ENCODE results near the gene PPP2R1A. TPM values are rescaled to one million over a fixed set of nuclear protein-coding genes. Genes with fewer than 3 reads are reported as not detected.
A peak's percentile ranks its signal among the peaks of the same experiment; 100 is the strongest.

The PPP2R1A gene
- polyA plus RNA-seq, 1 experiment, result 269 TPM

DNA sequence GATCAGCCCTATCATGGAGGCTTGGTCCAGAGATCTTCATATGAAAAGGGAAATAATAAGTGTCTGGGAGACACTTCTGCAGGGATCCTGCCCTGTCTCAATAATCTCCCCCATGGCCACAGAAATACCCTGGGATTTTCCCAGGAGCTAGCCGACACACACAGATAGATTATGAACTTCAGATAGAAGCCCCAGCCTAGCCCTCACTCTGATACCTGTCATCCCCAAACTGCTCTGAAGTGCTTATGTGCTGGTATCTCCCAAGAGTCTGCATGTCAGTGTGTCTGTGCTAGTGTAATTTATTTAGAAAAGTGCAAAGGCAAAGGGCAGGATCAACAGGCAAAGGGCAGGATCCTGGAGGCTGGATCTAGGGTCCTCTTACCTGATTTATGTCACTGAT, 40.8 kb downstream of the PPP2R1A start:
- ChIA-PET POLR2A (no interaction called here), CTCF (interaction anchor here (1.5 kb wide), 1 partner anchor 33 kb away, joined by 3 read pairs; no protein-coding TSS in a partner anchor)

DNA sequence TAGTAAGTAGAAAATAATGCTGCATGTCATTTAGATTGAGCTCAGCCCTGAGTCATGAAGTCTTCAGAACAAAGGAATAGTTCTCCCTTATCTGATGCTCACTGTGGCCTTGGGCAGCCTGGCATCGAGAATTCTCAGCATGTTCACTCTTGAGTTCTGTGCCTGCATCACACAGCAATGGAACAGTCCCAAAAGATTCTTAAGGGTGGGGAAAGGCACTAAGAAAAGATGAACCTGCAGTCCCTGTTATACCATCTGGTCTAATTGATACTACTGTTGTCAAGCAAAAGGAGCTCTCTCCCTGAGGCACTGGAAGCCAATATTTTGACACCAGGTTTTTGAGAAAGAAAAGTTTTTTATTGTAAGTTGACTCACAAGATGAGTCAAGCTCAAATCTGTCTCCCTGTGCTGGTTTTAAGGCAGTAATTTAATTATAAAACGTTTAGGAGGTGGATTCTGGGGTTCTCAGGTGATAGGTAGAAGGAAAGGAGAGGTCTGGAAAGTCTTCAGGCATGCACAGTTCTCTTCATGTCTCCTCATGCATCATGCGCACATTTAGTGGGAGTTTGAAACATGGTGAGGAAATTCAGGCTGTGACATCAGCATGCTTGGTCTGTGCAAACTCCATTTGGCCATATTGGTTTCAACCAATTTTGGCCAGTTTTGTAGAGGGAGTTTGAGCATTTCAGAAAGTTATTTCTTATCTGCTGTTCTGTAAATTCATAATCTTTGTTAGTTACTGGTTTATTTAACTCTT, 41.5 kb downstream of the PPP2R1A start:
- Histone ChIP-seq H3K27me3 (ENCODE audit: control insufficient read depth, insufficient read depth, low read length) (no peaks in the 10 kb centered on the region), H3K36me3 (ENCODE audit: control insufficient read depth, insufficient read depth, low read length) (peaks cover 14% of the 10 kb centered on the region), H3K4me3 (ENCODE audit: low read depth, low read length) (no peak overlapping the region)
- TF ChIP-seq, protein P1, sequence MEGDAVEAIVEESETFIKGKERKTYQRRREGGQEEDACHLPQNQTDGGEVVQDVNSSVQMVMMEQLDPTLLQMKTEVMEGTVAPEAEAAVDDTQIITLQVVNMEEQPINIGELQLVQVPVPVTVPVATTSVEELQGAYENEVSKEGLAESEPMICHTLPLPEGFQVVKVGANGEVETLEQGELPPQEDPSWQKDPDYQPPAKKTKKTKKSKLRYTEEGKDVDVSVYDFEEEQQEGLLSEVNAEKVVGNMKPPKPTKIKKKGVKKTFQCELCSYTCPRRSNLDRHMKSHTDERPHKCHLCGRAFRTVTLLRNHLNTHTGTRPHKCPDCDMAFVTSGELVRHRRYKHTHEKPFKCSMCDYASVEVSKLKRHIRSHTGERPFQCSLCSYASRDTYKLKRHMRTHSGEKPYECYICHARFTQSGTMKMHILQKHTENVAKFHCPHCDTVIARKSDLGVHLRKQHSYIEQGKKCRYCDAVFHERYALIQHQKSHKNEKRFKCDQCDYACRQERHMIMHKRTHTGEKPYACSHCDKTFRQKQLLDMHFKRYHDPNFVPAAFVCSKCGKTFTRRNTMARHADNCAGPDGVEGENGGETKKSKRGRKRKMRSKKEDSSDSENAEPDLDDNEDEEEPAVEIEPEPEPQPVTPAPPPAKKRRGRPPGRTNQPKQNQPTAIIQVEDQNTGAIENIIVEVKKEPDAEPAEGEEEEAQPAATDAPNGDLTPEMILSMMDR (IDR thresholded peaks at IDR 0.05; ENCODE audit: insufficient read depth, low read depth, low read length), result no peak
- CTCF ChIA-PET, result interaction anchor here (1.5 kb wide), 1 partner anchor 34 kb away, joined by 3 read pairs; no protein-coding TSS in a partner anchor
- no peak for DNase-seq (ENCODE audit: low read depth)
- POLR2A ChIA-PET, result no interaction called here

More for the DNA sequence above, 40.8 kb downstream of the PPP2R1A start:
- Histone ChIP-seq H3K4me3 (ENCODE audit: low read depth, low read length) (no peak overlapping the region), H3K27me3 (ENCODE audit: control insufficient read depth, insufficient read depth, low read length) (no peaks in the 10 kb centered on the region), H3K36me3 (ENCODE audit: control insufficient read depth, insufficient read depth, low read length) (peaks cover 18% of the 10 kb centered on the region)
- no peak for DNase-seq (ENCODE audit: low read depth)
- TF ChIP-seq, protein P1 (IDR thresholded peaks at IDR 0.05; ENCODE audit: insufficient read depth, low read depth, low read length), result no peak

DNA sequence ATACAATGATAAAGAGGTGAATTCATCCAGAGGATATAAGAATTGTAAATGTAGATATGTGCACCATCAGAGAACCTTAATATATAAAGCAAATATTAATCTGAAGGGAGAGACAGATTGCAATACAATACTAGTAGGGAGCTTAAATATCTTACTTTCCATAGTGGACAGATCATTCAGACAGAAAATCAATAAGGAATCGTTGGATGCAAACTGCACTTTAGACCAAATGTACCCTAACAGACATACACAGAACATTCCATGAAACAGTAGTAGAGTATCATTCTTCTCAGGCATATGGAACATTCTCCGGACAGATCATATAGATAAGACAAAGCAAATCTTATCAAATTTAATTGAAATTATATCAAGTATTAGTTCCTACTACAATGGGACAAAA, 44.6 kb downstream of the PPP2R1A start:
- POLR2A ChIA-PET, result no interaction called here
- TF ChIP-seq, protein P1 (IDR thresholded peaks at IDR 0.05; ENCODE audit: insufficient read depth, low read depth, low read length), result no peak
- no peak for DNase-seq (ENCODE audit: low read depth)
- no peaks in the 10 kb centered on the region for H3K27me3 ChIP-seq (ENCODE audit: control insufficient read depth, insufficient read depth, low read length)
- H3K36me3 ChIP-seq (ENCODE audit: control insufficient read depth, insufficient read depth, low read length), result 0 out of 2 replicates have a peak, but pooled peaks cover 1% of the 10 kb centered on the region
- CTCF ChIA-PET, result interaction anchor here (1.1 kb wide), 1 partner anchor 96 kb away, joined by 7 read pairs; no protein-coding TSS in a partner anchor
- H3K4me3 ChIP-seq (ENCODE audit: low read depth, low read length), result no peak overlapping the region

DNA sequence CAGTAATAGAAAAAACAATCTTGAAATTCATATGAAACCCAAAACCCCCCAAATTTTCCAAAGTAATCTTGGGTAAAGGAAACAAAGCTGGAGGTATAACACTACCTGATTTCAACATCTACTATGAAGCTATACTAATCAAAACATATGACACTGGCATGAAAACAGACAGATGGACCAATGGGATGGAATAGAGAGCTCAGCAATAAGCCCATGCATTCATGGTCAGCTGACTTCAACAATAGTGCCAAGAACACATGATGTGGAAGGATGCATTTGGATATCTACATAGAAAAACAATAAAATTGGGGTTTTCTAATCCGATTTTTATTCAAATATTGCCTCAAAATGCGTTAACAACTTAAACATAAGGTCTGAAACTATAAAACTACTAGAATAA, 47.3 kb downstream of the PPP2R1A start:
- Histone ChIP-seq H3K27me3 (ENCODE audit: control insufficient read depth, insufficient read depth, low read length) (no peaks in the 10 kb centered on the region), H3K36me3 (ENCODE audit: control insufficient read depth, insufficient read depth, low read length) (no peaks in the 10 kb centered on the region), H3K4me3 (ENCODE audit: low read depth, low read length) (no peak overlapping the region)
- CTCF ChIA-PET, result interaction anchor here (0.5 to 1.5 kb wide), 12 partner anchors 8 to 479 kb away, joined by 3 to 21 read pairs (median 3); partner anchors contain the start of genes PPP2R1A and ZNF616
- DNase-seq (ENCODE audit: low read depth), result no peak
- POLR2A ChIA-PET, result no interaction called here
- TF ChIP-seq, protein P1 (IDR thresholded peaks at IDR 0.05; ENCODE audit: insufficient read depth, low read depth, low read length), result no peak

DNA sequence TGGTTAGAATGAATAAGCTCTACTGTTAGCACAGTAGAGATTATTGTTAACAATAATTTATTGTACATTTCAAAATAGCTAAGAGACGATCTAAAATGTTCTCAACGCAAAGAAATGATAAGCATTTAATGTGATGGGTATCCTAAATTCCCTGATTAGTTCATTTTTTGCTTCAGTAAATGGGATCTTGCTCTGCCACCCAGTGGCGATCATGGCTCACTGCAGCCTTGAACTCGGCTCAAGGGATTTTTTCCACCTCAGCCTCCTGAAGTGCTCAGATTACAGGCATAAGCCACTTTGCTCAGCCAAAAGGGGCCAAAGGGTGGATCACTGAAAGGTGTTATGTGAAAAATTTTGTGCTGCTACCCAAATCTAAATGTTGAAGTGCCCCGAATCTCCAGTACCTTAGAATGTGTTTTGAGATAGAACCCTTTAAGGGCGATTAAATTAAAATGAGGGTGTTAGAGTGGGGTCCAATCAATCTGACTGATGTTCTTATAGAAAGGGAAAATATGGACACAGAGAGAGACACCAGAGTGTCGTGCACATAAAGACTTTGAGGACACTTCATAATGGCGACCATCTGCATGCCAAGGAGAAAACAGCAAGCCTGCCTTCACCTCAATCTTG, 48.0 kb downstream of the PPP2R1A start:
- Histone ChIP-seq H3K27me3 (ENCODE audit: control insufficient read depth, insufficient read depth, low read length) (no peaks in the 10 kb centered on the region), H3K36me3 (ENCODE audit: control insufficient read depth, insufficient read depth, low read length) (no peaks in the 10 kb centered on the region), H3K4me3 (ENCODE audit: low read depth, low read length) (no peak overlapping the region)
- peak; percentile 8 for DNase-seq (ENCODE audit: low read depth)
- TF ChIP-seq, protein P1 (IDR thresholded peaks at IDR 0.05; ENCODE audit: insufficient read depth, low read depth, low read length), result peak; percentile 90
- ChIA-PET CTCF (interaction anchor here (0.5 to 1.5 kb wide), 12 partner anchors 8 to 478 kb away, joined by 3 to 21 read pairs (median 3); partner anchors contain the start of genes PPP2R1A and ZNF616), POLR2A (no interaction called here)

Measured in BJ (cell line).